Ectodermal cell (in vitro differentiated cells): ENCODE data around the gene HCFC1R1.
A peak's percentile ranks its signal among the peaks of the same experiment; 100 is the strongest.

Experiments
- H3K27ac ChIP-seq: 2 replicates; pipeline ENCODE4 v1.7.0; 2013; ENCODE audit warnings: mild to moderate bottlenecking, low read depth, low read length; ENCODE audit not compliant: insufficient read depth, poor library complexity, severe bottlenecking
- H3K27me3 ChIP-seq: 2 replicates; pipeline ENCODE4 v1.7.0; 2013; ENCODE audit warnings: mild to moderate bottlenecking, low read length; ENCODE audit not compliant: insufficient read depth, control insufficient read depth, poor library complexity, severe bottlenecking
- H3K36me3 ChIP-seq: one replicate; pipeline ENCODE4 v1.7.0; 2013; ENCODE audit warnings: low read length; ENCODE audit not compliant: control insufficient read depth, insufficient read depth
- H3K4me1 ChIP-seq: one replicate; pipeline ENCODE4 v1.7.0; 2013; ENCODE audit warnings: low read length; ENCODE audit not compliant: control insufficient read depth, insufficient read depth
- H3K4me3 ChIP-seq: 2 replicates; pipeline ENCODE4 v1.7.0; 2013; ENCODE audit warnings: low read depth, low read length, control low read depth; ENCODE audit not compliant: insufficient read depth
- H3K9me3 ChIP-seq: 2 replicates; pipeline ENCODE4 v1.7.0; 2013; ENCODE audit warnings: mild to moderate bottlenecking, low read length, moderate library complexity; ENCODE audit not compliant: control insufficient read depth
- WGBS, 2 experiments: methylation state at CpG; one replicate each; pipeline ENCODE4 v1.1.7; 2013; ENCODE audit warnings: missing lambda C conversion rate in 2 of 2; 5-methylcytosine and 5-hydroxymethylcytosine counted together

The HCFC1R1 gene

DNA sequence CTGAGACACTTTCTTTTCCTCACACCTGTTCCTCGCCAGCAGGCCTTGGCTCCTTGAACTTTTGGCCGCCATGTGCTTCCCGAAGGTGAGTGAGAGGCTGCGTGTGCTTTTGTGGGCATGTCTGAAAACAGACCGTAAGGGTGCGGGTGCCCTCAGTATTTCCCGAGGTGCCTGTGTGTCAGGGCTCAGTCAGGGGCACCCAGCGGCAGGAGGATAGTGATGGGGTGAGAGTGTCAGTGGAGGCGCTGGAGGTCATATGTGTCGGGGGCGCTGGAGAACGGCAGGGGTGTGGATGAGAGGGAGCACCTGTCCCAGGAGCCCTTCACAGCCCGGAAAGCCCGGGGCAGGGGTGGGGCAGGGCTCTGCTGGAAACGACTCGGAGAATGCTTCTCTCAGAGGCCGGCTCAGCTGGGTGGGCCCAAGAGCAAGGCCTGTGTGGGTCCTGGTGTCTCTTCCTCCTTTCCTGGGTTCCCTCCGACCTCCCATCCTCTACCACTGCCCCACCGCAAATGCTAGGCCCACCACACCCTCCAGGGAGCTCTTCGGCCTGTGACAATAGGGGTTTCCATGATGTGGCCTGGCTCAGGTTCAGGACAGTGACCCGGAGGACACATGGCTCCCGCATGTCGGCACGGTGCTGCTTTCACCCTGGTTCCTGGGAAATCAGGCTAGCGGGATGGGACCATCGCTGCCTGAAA, 42.1 kb upstream of the HCFC1R1 start:
- Histone ChIP-seq H3K36me3 (no peaks in the 10 kb centered on the region), H3K27ac (no peak overlapping the region), H3K27me3 (no peaks in the 10 kb centered on the region), H3K9me3 (no peaks in the 10 kb centered on the region), H3K4me1 (no peaks in the 10 kb centered on the region), H3K4me3 (no peak overlapping the region)
- 92% methylated on average over 26 of the region's 26 CpGs for WGBS, 2 experiments

DNA sequence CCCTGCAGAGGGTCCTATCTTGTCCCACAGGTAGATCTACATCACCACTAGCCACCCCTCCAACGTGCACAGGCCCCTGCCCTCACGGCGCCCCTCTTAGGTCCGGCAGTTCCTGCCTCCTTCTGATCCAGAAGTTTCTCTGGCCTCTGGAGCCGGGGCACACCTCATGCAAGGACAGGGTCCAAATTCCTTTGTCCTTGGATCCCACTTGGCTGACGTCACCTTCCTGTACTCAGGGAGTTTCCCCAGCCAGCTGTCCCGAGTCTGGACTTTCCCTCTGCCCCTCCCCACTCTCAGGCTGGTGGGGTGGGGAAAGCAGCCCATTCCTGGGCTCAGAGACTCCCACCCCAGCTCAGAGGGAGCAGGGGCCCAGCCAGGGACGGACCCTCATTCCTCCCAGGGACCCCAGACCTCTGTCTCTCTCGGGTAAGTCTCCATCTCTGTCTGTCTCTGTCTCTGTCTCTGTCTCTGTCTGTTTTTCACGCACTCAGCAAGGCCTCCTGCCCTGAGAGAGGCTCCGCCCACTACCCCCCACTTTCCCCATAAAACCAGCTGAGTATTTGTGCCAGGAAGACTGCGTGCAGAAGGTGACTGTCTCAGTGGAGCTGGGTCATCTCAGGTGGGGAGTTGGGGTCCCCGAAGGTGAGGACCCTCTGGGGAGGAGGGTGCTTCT, 41.5 kb upstream of the HCFC1R1 start, which contains the start of gene IL32:
Gene IL32, plus strand, starts transcription at position 572 of the 673 bp plus-strand sequence. CDS start 172 bp downstream, outside the sequence.
- Histone ChIP-seq H3K27ac (no peak within 1 kb of the TSS), H3K4me3 (no peak within 1 kb of the TSS)
- WGBS, 2 experiments = 82 to 83% methylated on average over 13 of the region's 13 CpGs

DNA sequence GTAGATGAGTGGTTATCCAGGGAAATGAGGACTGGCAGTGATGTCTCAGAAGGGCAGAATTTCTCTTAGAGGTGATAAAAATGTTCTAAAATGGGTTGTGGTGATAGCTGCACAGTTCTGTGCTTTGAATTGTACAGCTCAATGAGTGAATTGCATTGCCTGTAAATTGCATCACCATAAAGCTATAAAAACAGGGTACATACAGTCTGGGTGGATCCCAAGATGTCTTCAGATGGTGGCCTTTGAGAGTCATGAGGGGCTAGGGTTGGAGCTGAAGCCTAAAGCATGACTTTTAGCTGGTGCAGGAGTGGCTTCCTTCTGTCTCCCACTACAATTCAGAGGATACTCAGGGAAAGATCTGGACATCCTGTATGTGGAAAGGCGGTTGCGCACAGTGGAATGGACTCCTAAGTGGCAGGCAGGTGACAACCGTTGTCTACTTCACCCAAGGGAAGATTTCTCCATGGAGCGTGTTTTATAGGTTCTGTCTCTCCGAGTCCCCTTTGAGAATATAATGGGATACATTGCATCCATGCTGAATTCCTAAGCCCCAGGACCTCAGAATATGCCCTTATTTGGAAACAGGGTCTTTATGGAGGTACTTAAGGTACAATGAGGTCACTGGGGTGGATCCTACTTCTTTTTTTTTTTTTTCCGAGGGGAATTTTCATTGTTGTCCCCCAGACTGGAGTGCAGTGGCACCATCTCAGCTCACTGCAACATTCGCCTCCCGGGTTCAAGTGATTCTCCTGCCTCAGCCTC, 40.1 kb upstream of the HCFC1R1 start:
- no peak overlapping the region for H3K4me3 ChIP-seq
- no peaks in the 10 kb centered on the region for H3K9me3 ChIP-seq
- H3K36me3 ChIP-seq = no peaks in the 10 kb centered on the region
- H3K4me1 ChIP-seq = peaks cover 6% of the 10 kb centered on the region
- WGBS, 2 experiments = 88 to 91% methylated on average over 8 of the region's 8 CpGs
- no peak overlapping the region for H3K27ac ChIP-seq
- H3K27me3 ChIP-seq = peaks cover 8% of the 10 kb centered on the region

More for the DNA sequence above, 41.5 kb upstream of the HCFC1R1 start, which contains the start of gene IL32:
- Histone ChIP-seq H3K27me3 (peaks cover 6% of the 10 kb centered on the region), H3K4me1 (no peaks in the 10 kb centered on the region), H3K36me3 (no peaks in the 10 kb centered on the region), H3K9me3 (no peaks in the 10 kb centered on the region)

DNA sequence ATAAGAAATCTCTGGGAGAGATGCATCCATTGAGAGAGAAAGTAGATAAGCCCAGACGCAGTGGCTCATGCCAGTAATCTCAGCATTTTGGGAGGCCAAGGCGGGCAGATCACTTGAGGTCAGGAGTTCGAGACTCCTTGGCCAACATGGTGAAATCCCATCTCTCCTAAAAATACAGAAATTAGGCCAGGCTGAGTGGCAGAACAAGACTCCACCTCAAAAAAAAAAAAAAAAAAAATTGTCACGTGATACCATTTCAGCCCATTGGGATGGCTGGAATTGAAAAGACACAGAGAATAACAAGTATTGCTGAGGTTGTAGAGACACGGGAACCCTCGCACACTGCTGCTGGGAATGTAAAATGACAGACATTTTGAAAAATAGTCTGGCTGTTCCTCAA, 38.8 kb upstream of the HCFC1R1 start:
- Histone ChIP-seq H3K27ac (no peak overlapping the region), H3K36me3 (no peaks in the 10 kb centered on the region)
- WGBS, 2 experiments = 88 to 91% methylated on average over 6 of the region's 6 CpGs

DNA sequence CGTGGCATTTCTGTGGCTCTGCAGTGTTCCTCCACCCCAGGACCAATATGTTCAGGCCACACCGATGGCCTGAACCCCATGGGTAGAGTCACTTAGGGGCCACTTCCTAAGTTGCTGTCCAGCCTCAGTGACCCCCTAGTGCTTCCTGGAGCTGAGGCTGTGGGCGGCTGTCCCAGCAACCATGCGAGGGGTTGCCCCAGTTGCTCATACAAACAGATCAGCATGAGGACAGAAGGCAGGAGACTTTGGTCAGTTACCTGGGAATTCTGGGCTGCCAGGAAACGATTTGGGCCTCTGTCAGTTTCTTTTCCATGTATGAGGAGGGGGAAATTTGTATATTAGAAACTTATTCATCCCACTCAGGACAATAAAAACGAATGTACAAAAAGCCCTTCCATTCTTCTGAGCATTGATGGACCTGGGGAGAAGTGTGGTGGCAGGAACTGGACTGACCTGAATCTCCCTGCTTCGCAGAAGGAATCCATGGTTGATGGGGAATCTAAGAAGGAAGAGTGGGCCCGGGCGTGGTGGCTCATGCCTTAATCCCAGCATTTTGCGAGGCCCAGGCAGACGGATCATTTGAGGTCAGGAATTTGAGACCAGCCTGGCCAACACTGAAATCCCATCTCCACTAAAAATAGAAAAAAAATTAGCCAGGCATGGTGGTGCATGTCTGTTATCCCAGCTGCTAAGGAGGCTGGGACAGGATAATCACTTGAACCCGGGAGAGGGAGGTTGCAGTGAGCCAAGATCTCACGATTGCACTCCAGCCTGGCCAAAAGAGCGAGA, 36.8 kb upstream of the HCFC1R1 start:
- Histone ChIP-seq H3K27ac (no peak overlapping the region), H3K4me3 (no peak overlapping the region), H3K9me3 (no peaks in the 10 kb centered on the region), H3K27me3 (peaks cover 22% of the 10 kb centered on the region), H3K4me1 (peaks cover 6% of the 10 kb centered on the region), H3K36me3 (no peaks in the 10 kb centered on the region)
- WGBS, 2 experiments = 85 to 87% methylated on average over 13 to 14 of the region's 14 CpGs

More for the DNA sequence above, 38.8 kb upstream of the HCFC1R1 start:
- Histone ChIP-seq H3K27me3 (peaks cover 20% of the 10 kb centered on the region), H3K4me1 (peaks cover 6% of the 10 kb centered on the region), H3K9me3 (no peaks in the 10 kb centered on the region), H3K4me3 (no peak overlapping the region)

DNA sequence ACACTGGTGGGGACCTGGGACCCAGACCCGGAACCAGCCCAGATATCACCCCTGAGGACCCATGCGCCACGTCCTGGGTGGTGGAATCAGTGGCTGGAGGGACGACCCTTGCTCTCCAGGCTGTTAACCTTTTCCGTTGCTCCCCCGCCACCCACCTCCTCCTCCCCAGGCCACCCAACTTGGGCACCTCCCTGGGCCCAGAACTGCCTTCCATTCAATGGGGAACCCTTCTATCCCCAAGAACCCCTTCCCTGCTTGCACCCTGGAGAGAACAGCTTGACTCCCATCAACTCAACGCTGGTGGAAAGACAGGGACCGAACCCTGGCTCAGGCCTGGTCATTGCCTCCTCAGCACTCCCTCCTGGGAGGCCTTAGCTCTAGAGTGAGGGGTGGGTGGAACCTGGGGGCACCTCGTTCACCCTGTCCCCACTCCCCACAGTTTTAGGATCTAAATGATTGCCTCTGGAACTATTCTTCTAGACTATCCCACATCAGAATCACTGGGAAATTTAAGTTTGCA, 36.0 kb upstream of the HCFC1R1 start:
- Histone ChIP-seq H3K9me3 (no peaks in the 10 kb centered on the region), H3K4me3 (peak overlapping the region; percentile 76), H3K27me3 (peaks cover 22% of the 10 kb centered on the region), H3K27ac (no peak overlapping the region), H3K36me3 (no peaks in the 10 kb centered on the region), H3K4me1 (peaks cover 6% of the 10 kb centered on the region)
- WGBS, 2 experiments = 65 to 72% methylated on average over 9 of the region's 9 CpGs

DNA sequence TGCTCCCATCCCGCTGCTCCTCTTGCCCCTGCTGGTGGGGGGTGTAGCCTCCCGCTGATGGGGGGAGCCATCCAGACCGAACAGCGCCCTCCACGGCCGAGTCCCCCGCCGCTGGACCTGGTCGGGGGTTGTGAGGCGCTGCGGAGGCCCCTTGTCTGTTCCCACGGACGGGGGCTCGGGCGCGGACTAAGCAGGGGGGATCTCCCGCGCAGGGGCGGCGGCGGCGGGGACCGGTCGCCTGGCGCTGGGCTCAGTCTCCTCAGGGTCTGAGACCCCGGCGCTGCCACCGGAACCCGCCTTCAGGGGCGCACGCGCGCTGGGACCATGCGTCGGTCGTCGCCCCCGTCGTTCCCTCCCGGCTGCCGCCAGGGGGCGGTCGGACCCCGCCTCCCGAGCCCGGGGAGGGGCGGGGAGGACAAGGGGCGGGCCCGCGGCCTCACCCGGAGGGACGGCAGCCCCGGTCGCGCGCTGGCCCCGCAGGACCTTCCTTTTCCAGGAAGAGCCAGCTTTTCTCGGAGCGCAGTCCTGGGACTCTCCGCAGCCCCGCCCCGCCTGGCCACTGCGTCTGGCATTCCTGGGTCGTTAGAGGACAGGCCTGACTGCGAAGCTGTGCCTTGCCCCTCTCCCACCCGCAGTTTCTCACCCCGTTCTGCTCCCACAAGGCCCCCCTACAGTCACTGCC, 35.4 kb upstream of the HCFC1R1 start:
- no peaks in the 10 kb centered on the region for H3K9me3 ChIP-seq
- H3K36me3 ChIP-seq = no peaks in the 10 kb centered on the region
- H3K27me3 ChIP-seq = peaks cover 22% of the 10 kb centered on the region
- 1% methylated on average over 67 of the region's 67 CpGs for WGBS, 2 experiments
- H3K4me3 ChIP-seq = peak overlapping the region; percentile 76
- peaks cover 6% of the 10 kb centered on the region for H3K4me1 ChIP-seq
- no peak overlapping the region for H3K27ac ChIP-seq

DNA sequence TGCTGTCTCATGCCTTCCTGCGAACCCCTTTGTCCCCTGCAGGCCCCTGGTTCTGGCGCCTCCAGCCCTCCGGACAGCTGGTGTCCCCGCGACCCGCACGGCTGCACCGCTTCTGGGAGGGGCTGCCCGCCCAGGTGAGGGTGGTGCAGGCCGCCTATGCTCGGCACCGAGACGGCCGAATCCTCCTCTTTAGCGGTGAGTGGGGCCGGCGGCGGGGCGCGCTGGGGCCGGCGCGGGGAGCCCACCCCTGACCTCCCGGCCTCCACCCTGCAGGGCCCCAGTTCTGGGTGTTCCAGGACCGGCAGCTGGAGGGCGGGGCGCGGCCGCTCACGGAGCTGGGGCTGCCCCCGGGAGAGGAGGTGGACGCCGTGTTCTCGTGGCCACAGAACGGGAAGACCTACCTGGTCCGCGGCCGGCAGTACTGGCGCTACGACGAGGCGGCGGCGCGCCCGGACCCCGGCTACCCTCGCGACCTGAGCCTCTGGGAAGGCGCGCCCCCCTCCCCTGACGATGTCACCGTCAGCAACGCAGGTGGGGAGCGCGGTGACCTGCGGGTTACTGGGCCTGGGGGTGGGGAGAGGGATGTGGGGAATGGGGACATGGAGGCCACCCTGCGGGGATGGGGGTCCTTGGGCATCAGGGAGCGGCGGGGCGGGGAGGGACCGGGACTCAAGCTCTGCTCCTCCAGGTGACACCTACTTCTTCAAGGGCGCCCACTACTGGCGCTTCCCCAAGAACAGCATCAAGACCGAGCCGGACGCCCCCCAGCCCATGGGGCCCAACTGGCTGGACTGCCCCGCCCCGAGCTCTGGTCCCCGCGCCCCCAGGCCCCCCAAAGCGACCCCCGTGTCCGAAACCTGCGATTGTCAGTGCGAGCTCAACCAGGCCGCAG, 34.6 kb upstream of the HCFC1R1 start:
- Histone ChIP-seq H3K36me3 (no peaks in the 10 kb centered on the region), H3K4me1 (peaks cover 6% of the 10 kb centered on the region), H3K27me3 (peaks cover 22% of the 10 kb centered on the region), H3K27ac (no peak overlapping the region), H3K4me3 (peak overlapping the region; percentile 76), H3K9me3 (no peaks in the 10 kb centered on the region)
- 12 to 13% methylated on average over 77 of the region's 77 CpGs for WGBS, 2 experiments
